KMS-11 (cell line): Measurements from ENCODE around the gene SORCS1.

Source experiments
- H2AFZ ChIP-seq: fragments of 200-600 bp; sonication (generic); 2 replicates; pipeline ENCODE4 v1.6.1; 2016; ENCODE audit warnings: antibody characterized with exemption, mixed run types, low read depth
- H3K27ac ChIP-seq: fragments of 200-600 bp; sonication (generic); 2 replicates; pipeline ENCODE4 v1.6.1; 2016; ENCODE audit warnings: mild to moderate bottlenecking, mixed run types
- H3K27me3 ChIP-seq: fragments of 200-600 bp; sonication (generic); 2 replicates; pipeline ENCODE4 v1.6.1; 2017; ENCODE audit warnings: mild to moderate bottlenecking, low read depth, mixed run types, moderate library complexity; ENCODE audit not compliant: insufficient read depth
- H3K36me3 ChIP-seq: fragments of 200-600 bp; sonication (generic); 2 replicates; pipeline ENCODE4 v1.6.1; 2017; ENCODE audit warnings: mild to moderate bottlenecking, mixed run types; ENCODE audit not compliant: insufficient read depth
- H3K4me1 ChIP-seq: fragments of 200-600 bp; sonication (generic); 2 replicates; pipeline ENCODE4 v1.6.1; 2016; ENCODE audit warnings: mild to moderate bottlenecking, low read depth, mixed run types; ENCODE audit not compliant: poor library complexity, severe bottlenecking
- H3K4me2 ChIP-seq: fragments of 200-600 bp; sonication (generic); 2 replicates; pipeline ENCODE4 v1.7.0; 2016; ENCODE audit warnings: mild to moderate bottlenecking, mixed run types
- H3K4me3 ChIP-seq: fragments of 200-600 bp; sonication (generic); IDR thresholded peaks from 2 replicates; pipeline ENCODE4 v1.6.1; 2017; ENCODE audit warnings: low read depth, low read length, mixed read lengths; ENCODE audit not compliant: insufficient read depth
- H3K79me2 ChIP-seq: fragments of 200-600 bp; sonication (generic); 2 replicates; pipeline ENCODE4 v1.6.1; 2016; ENCODE audit warnings: low read depth, mixed run types; ENCODE audit not compliant: insufficient read depth
- H3K9ac ChIP-seq: fragments of 200-600 bp; sonication (generic); 2 replicates; pipeline ENCODE4 v1.6.1; 2016; ENCODE audit warnings: mild to moderate bottlenecking, mixed run types
- H4K20me1 ChIP-seq: fragments of 200-600 bp; sonication (generic); 2 replicates; pipeline ENCODE4 v1.6.1; 2016; ENCODE audit warnings: mild to moderate bottlenecking, mixed run types; ENCODE audit not compliant: insufficient read depth
- CTCF ChIP-seq: fragments of 200-600 bp; sonication (generic); conservative IDR thresholded peaks from 2 replicates; pipeline ENCODE4 v1.6.1; 2017; ENCODE audit warnings: low read depth, mild to moderate bottlenecking, antibody characterized with exemption, low read length, moderate library complexity, mixed read lengths

SORCS1 gene

DNA sequence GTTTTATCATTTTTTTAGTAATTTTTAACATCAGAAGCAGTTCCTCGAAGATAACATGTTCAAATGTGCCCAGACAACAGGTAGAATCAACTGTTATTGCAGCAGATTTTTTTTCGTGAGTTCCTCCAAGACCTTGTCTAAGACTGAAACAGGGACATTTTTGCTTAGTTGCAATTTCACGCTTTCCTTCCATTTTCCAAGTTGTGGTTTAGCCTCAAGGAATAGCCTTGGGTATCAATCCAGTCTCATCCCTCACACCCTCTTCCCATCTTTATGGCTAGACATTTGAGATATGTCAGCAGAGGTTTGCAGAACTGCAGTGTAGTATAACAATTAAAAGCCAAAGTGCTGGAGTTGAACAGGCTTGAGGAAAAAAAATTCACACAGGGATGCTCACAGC lies 152.5 kb downstream of the SORCS1 start:
- no peaks in the 10 kb centered on the region for H3K79me2 ChIP-seq

GRCh38 chr10:107011105-107011504 lies 153.4 kb downstream of the SORCS1 start:
- TF ChIP-seq CTCF: no peak
- H3K27ac ChIP-seq: no peak overlapping the region
- H3K79me2 ChIP-seq: no peaks in the 10 kb centered on the region
- H3K9ac ChIP-seq: no peak overlapping the region
- H3K27me3 ChIP-seq: no peaks in the 10 kb centered on the region
- no peaks in the 10 kb centered on the region for H4K20me1 ChIP-seq
- H3K4me1 ChIP-seq: no peaks in the 10 kb centered on the region
- H3K4me2 ChIP-seq: no peak overlapping the region
- no peak overlapping the region for H2AFZ ChIP-seq
- no peak overlapping the region for H3K4me3 ChIP-seq
- no peaks in the 10 kb centered on the region for H3K36me3 ChIP-seq

More for the DNA sequence above, 152.5 kb downstream of the SORCS1 start:
- Histone ChIP-seq H3K4me3 (no peak overlapping the region), H3K4me2 (no peak overlapping the region), H2AFZ (no peak overlapping the region), H3K27ac (no peak overlapping the region), H4K20me1 (no peaks in the 10 kb centered on the region), H3K4me1 (no peaks in the 10 kb centered on the region), H3K9ac (no peak overlapping the region), H3K36me3 (no peaks in the 10 kb centered on the region), H3K27me3 (no peaks in the 10 kb centered on the region)
- no peak for TF ChIP-seq CTCF

DNA sequence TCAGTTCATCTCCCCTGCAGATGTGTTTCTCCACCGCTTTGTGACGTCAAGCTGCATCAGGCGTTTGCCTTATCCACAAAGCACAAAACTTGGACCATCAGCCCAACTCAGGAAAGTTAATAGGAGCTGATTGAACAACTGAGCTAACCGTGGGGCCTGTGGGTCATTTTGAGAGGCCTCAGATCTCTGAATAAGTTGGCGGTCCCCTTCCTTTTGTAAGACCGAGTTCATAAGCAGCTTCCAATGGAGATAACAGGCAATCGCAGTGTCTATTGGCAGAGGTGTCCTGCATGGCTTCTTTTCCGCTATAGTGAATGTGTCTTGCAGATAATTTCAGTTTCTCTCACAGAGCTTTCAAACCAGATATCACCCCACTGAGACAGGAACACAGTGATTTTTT lies 154.0 kb downstream of the SORCS1 start:
- Histone ChIP-seq H3K36me3 (no peaks in the 10 kb centered on the region), H3K79me2 (no peaks in the 10 kb centered on the region), H2AFZ (no peak overlapping the region), H3K4me3 (no peak overlapping the region), H3K4me1 (no peaks in the 10 kb centered on the region), H3K9ac (no peak overlapping the region), H4K20me1 (no peaks in the 10 kb centered on the region), H3K27me3 (no peaks in the 10 kb centered on the region), H3K27ac (no peak overlapping the region), H3K4me2 (no peak overlapping the region)
- TF ChIP-seq CTCF: no peak

- Histone ChIP-seq H3K4me1 (no peaks in the 10 kb centered on the region), H3K79me2 (no peaks in the 10 kb centered on the region), H3K36me3 (no peaks in the 10 kb centered on the region), H2AFZ (no peak overlapping the region), H3K4me3 (no peak overlapping the region), H4K20me1 (no peaks in the 10 kb centered on the region), H3K27me3 (no peaks in the 10 kb centered on the region), H3K9ac (no peak overlapping the region), H3K4me2 (no peak overlapping the region), H3K27ac (no peak overlapping the region)
- no peak for TF ChIP-seq CTCF
Observed at GRCh38 chr10:107004362-107004761, 160.1 kb downstream of the SORCS1 start.

- Histone ChIP-seq H3K27me3 (no peaks in the 10 kb centered on the region), H3K4me3 (no peak overlapping the region), H3K79me2 (no peaks in the 10 kb centered on the region), H3K27ac (no peak overlapping the region), H3K9ac (no peak overlapping the region), H3K36me3 (no peaks in the 10 kb centered on the region), H4K20me1 (no peaks in the 10 kb centered on the region), H2AFZ (no peak overlapping the region), H3K4me1 (no peaks in the 10 kb centered on the region), H3K4me2 (no peak overlapping the region)
- TF ChIP-seq CTCF: no peak
Observed at GRCh38 chr10:107002068-107002467, 162.4 kb downstream of the SORCS1 start.
